SK-N-SH treated with all-trans-retinoic acid at 6 μM for 48 hours (cell line): ENCODE measurements around the gene THADA.
A peak's percentile ranks its signal among the peaks of the same experiment; 100 is the strongest.

Source experiments
- ATAC-seq: fragments of 200-7000 bp; cut with Tn5 transposase; 3 replicates; pipeline ENCODE4 v1.9.1; 2020; ENCODE audit warnings: mild to moderate bottlenecking, moderate library complexity
- BACH2 ChIP-seq: fragments of 250-450 bp; sonication (Bioruptor Pico); IDR thresholded peaks from 2 replicates; pipeline ENCODE4 v1.9.0; 2021; ENCODE audit warnings: mild to moderate bottlenecking, borderline replicate concordance
- CREB5 ChIP-seq: fragments of 250-450 bp; sonication (Bioruptor Pico); IDR thresholded peaks from 2 replicates; pipeline ENCODE4 v1.5.1; 2020; ENCODE audit warnings: low read depth, mild to moderate bottlenecking, moderate library complexity
- CSDC2 ChIP-seq: fragments of 250-450 bp; sonication (Bioruptor Pico); IDR thresholded peaks from 2 replicates; pipeline ENCODE4 v1.5.0; 2020; ENCODE audit warnings: mild to moderate bottlenecking, moderate library complexity
- GLIS3 ChIP-seq: fragments of 250-450 bp; sonication (Bioruptor Pico); IDR thresholded peaks from 2 replicates; pipeline ENCODE4 v1.5.0; 2020; ENCODE audit warnings: mild to moderate bottlenecking, moderate library complexity
- ISL1 ChIP-seq: fragments of 250-450 bp; sonication (Bioruptor Pico); IDR thresholded peaks from 2 replicates; pipeline ENCODE4 v2.1.2; 2022; ENCODE audit warnings: mild to moderate bottlenecking, moderate library complexity
- OSR1 ChIP-seq: fragments of 250-450 bp; sonication (Bioruptor Pico); IDR thresholded peaks from 2 replicates; pipeline ENCODE4 v1.8.0; 2022; ENCODE audit warnings: moderate library complexity, mild to moderate bottlenecking, inconsistent platforms
- POU6F1 ChIP-seq: fragments of 250-450 bp; sonication (Bioruptor Pico); IDR thresholded peaks from 2 replicates; pipeline ENCODE4 v1.8.0; 2021; ENCODE audit warnings: low read depth, mild to moderate bottlenecking, moderate library complexity, borderline replicate concordance
- PPARA ChIP-seq: fragments of 250-450 bp; sonication (Bioruptor Pico); IDR thresholded peaks from 2 replicates; pipeline ENCODE4 v1.5.0; 2020; ENCODE audit warnings: mild to moderate bottlenecking, borderline replicate concordance
- RARB ChIP-seq: fragments of 250-450 bp; sonication (Bioruptor Pico); IDR thresholded peaks from 2 replicates; pipeline ENCODE4 v1.8.0; 2021; ENCODE audit warnings: mild to moderate bottlenecking, moderate library complexity
- TCF4 ChIP-seq: fragments of 250-450 bp; sonication (Bioruptor Pico); IDR thresholded peaks from 2 replicates; pipeline ENCODE4 v1.8.0; 2021; ENCODE audit warnings: mild to moderate bottlenecking, moderate library complexity, borderline replicate concordance
- TOX ChIP-seq: fragments of 250-450 bp; sonication (Bioruptor Pico); IDR thresholded peaks from 2 replicates; pipeline ENCODE4 v1.8.0; 2021; ENCODE audit warnings: mild to moderate bottlenecking, moderate library complexity, borderline replicate concordance
- ZC3H10 ChIP-seq: fragments of 250-450 bp; sonication (Bioruptor Pico); IDR thresholded peaks from 2 replicates; pipeline ENCODE4 v1.5.1; 2021; ENCODE audit warnings: mild to moderate bottlenecking, moderate library complexity
- ZFP3 ChIP-seq: fragments of 250-450 bp; sonication (Bioruptor Pico); IDR thresholded peaks from 2 replicates; pipeline ENCODE4 v1.5.0; 2020; ENCODE audit warnings: mild to moderate bottlenecking, moderate library complexity
- ZFP30 ChIP-seq: fragments of 450-650 bp; formaldehyde crosslinking; IDR thresholded peaks from 2 replicates; pipeline ENCODE4 v1.5.0; 2022; ENCODE audit warnings: mild to moderate bottlenecking, moderate library complexity
- ZNF565 ChIP-seq: fragments of 450-650 bp; formaldehyde crosslinking; conservative IDR thresholded peaks from 2 replicates; pipeline ENCODE4 v1.5.0; 2020; ENCODE audit warnings: low read depth, mild to moderate bottlenecking, moderate library complexity
- ZNF8 ChIP-seq: fragments of 450-650 bp; formaldehyde crosslinking; IDR thresholded peaks from 2 replicates; pipeline ENCODE4 v1.5.0; 2020; ENCODE audit warnings: mild to moderate bottlenecking, moderate library complexity
- TF ChIP-seq, protein P1 (sequence below): fragments of 250-450 bp; sonication (Bioruptor Pico); IDR thresholded peaks from 2 replicates; pipeline ENCODE4 v1.5.0; 2020; ENCODE audit warnings: mild to moderate bottlenecking, moderate library complexity

Gene THADA

DNA sequence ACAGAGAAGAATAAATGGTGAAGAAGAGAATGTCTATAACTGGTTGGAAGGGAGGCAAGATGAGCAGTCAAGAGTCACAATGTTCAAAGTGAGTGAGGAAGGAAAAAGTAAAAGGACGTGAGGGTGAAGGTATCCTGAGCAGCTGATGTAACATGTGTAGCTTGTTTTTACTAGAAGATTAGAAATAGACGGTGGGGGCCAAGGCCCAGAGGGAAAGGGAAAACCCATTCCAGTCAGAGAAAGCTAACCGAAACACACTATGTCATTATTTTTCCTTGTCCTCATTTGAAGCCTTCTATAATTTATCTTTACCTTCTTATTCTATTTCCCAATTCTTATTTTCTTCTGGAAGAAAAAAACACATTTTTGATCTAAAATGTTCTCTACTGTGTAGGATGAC is 176.6 kb downstream of the THADA start:
- no peak for ATAC-seq

GRCh38 chr2:43418680-43419079 is 177.2 kb downstream of the THADA start:
- no peak for TF ChIP-seq ZNF8
- TF ChIP-seq ZC3H10 (CRISPR knock-in tag) = no peak
- no peak for TF ChIP-seq TCF4 (CRISPR knock-in tag)
- TF ChIP-seq GLIS3 = no peak
- no peak for TF ChIP-seq CSDC2
- ATAC-seq = no peak

More for the DNA sequence above, 176.6 kb downstream of the THADA start:
- TF ChIP-seq BACH2 (CRISPR knock-in tag) (no peak), CREB5 (CRISPR knock-in tag) (no peak), TOX (no peak), POU6F1 (CRISPR knock-in tag) (no peak), RARB (CRISPR knock-in tag) (no peak), OSR1 (CRISPR knock-in tag) (no peak), PPARA (no peak), ZFP30 (CRISPR knock-in tag) (no peak), ZNF565 (CRISPR knock-in tag) (no peak), GLIS3 (no peak)

- ATAC-seq = peak; percentile 36
- TF ChIP-seq GLIS3 (no peak), ISL1 (CRISPR knock-in tag) (peak; percentile 70)
Observed at GRCh38 chr2:43417300-43417699, 178.5 kb downstream of the THADA start.

DNA sequence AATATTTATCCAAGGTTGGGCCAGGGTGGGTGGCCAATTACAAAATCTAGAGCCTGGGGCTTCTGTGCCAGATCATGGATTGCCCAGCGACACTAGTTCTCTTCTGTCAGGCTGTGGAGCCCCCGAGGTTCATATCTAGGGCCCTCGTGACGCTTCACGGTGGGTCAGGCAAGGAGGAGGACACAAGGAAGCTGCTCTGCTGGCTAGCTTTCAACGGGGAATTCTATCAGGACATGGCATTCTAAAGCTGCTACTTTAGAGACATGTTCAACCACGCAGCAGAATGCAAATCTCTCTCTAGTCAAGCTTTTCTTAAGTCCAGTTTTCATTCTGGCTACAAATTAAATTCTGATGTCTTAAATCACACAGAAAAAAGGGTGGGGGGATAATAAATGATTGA is 180.2 kb downstream of the THADA start:
- ATAC-seq = no peak
- TF ChIP-seq, protein P1, sequence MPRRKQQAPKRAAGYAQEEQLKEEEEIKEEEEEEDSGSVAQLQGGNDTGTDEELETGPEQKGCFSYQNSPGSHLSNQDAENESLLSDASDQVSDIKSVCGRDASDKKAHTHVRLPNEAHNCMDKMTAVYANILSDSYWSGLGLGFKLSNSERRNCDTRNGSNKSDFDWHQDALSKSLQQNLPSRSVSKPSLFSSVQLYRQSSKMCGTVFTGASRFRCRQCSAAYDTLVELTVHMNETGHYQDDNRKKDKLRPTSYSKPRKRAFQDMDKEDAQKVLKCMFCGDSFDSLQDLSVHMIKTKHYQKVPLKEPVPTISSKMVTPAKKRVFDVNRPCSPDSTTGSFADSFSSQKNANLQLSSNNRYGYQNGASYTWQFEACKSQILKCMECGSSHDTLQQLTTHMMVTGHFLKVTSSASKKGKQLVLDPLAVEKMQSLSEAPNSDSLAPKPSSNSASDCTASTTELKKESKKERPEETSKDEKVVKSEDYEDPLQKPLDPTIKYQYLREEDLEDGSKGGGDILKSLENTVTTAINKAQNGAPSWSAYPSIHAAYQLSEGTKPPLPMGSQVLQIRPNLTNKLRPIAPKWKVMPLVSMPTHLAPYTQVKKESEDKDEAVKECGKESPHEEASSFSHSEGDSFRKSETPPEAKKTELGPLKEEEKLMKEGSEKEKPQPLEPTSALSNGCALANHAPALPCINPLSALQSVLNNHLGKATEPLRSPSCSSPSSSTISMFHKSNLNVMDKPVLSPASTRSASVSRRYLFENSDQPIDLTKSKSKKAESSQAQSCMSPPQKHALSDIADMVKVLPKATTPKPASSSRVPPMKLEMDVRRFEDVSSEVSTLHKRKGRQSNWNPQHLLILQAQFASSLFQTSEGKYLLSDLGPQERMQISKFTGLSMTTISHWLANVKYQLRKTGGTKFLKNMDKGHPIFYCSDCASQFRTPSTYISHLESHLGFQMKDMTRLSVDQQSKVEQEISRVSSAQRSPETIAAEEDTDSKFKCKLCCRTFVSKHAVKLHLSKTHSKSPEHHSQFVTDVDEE (CRISPR knock-in tag) = no peak
- TF ChIP-seq BACH2 (CRISPR knock-in tag) (no peak), ZFP3 (CRISPR knock-in tag) (no peak), CREB5 (CRISPR knock-in tag) (no peak), ISL1 (CRISPR knock-in tag) (no peak)

- no peak for ATAC-seq
- peak; percentile 10; the same call in 1 of the 2 replicates for TF ChIP-seq ISL1 (CRISPR knock-in tag)
- TF ChIP-seq, protein P1 (CRISPR knock-in tag) = no peak
Observed at GRCh38 chr2:43414586-43415135, 181.2 kb downstream of the THADA start.
